Measurements from ENCODE around the gene GGT5.

GGT5 gene

GRCh38 chr22:24181996-24182899 lies 62.6 kb downstream of the GGT5 start:
- DNase-seq: no peak

- DNase-seq: no peak
Measured at GRCh38 chr22:24181088-24181995, 63.5 kb downstream of the GGT5 start, which contains the start of gene SUSD2. Gene SUSD2 (plus strand): TSS chr22:24181487. CDS start chr22:24181520, 33 bp downstream.

GRCh38 chr22:24180316-24181087 lies 64.4 kb downstream of the GGT5 start:
- no peak for DNase-seq

- DNase-seq: no peak
Measured at GRCh38 chr22:24179478-24180210, 65.2 kb downstream of the GGT5 start.

- no peak for DNase-seq
Measured at GRCh38 chr22:24178502-24179440, 66.1 kb downstream of the GGT5 start.

GRCh38 chr22:24178021-24178431 lies 66.9 kb downstream of the GGT5 start:
- DNase-seq: no peak

GRCh38 chr22:24177456-24177855 lies 67.4 kb downstream of the GGT5 start:
- no peak for DNase-seq

GRCh38 chr22:24177045-24177444 lies 67.8 kb downstream of the GGT5 start:
- DNase-seq: no peak

GRCh38 chr22:24176630-24177029 lies 68.3 kb downstream of the GGT5 start:
- DNase-seq: no peak

- no peak for DNase-seq
Measured at GRCh38 chr22:24176040-24176439, 68.8 kb downstream of the GGT5 start.

GRCh38 chr22:24175160-24175808 lies 69.6 kb downstream of the GGT5 start:
- peak in 1 of 2 experiments; percentile 19 for DNase-seq

- no peak for DNase-seq
Measured at GRCh38 chr22:24171822-24172221, 73.1 kb downstream of the GGT5 start.

GRCh38 chr22:24170632-24171031 lies 74.2 kb downstream of the GGT5 start:
- DNase-seq: no peak

- DNase-seq: no peak
Measured at GRCh38 chr22:24170188-24170587, 74.7 kb downstream of the GGT5 start.

Measured in NCI-H2081 (cell line).